Right lobe of liver (tissue), 6 donors: ENCODE results near the gene TMEM207. TPM values are rescaled to one million over a fixed set of nuclear protein-coding genes. Genes with fewer than 3 reads are reported as not detected.

Experiments used
- ATAC-seq, 4 donors: fragments of 200-7000 bp; cut with Tn5 transposase; one replicate each; pipeline ENCODE4 v1.9.1; 2020; ENCODE audit warnings: mild to moderate bottlenecking in 4 of 4, moderate library complexity in 4 of 4
- DNase-seq, 3 donors: peaks; one replicate each; pipeline ENCODE4 v3.0.0-alpha.2; 2020
- H3K27ac ChIP-seq, 3 donors: fragments of 200-600 bp; one replicate each; pipeline ENCODE4 v1.8.0; 2022
- H3K27me3 ChIP-seq, 2 donors: fragments of 200-600 bp; one replicate each; pipeline ENCODE4 v1.8.0; 2022
- H3K36me3 ChIP-seq, 4 donors: fragments of 200-600 bp; sonication (generic) in 1 of 4; one replicate each; pipeline versions ENCODE4 v1.5.1 to v1.8.0; 2017 to 2022; ENCODE audit warnings: control low read depth in 1 of 4
- H3K4me1 ChIP-seq, 4 donors: fragments of 200-600 bp; sonication (generic) in 1 of 4; one replicate each; pipeline versions ENCODE4 v1.5.1 to v1.8.0; 2017 to 2022; ENCODE audit warnings: control low read depth in 1 of 4
- H3K4me3 ChIP-seq, 3 donors: fragments of 200-600 bp; one replicate each; pipeline ENCODE4 v1.8.0; 2022
- H3K9me3 ChIP-seq, 4 donors: fragments of 200-600 bp; sonication (generic) in 1 of 4; one replicate each; pipeline versions ENCODE4 v1.5.1 to v1.8.0; 2017 to 2022; ENCODE audit warnings: control low read depth in 1 of 4
- POLR2A ChIP-seq: fragments of 450-650 bp; IDR thresholded peaks from one replicate; pipeline ENCODE4 v1.6.1; 2017; ENCODE audit warnings: antibody characterized with exemption, mild to moderate bottlenecking
- WGBS: methylation state at CpG from one replicate; pipeline ENCODE4 v1.1.6; 2018; ENCODE audit warnings: low coverage, low lambda C conversion rate; ENCODE audit not compliant: insufficient coverage; ENCODE audit errors: missing lambda C conversion rate; 5-methylcytosine and 5-hydroxymethylcytosine counted together
- intact Hi-C, 2 donors: fragments of 100-400 bp; cut with DNase I; formaldehyde crosslinking; loops; one replicate each; pipeline versions ENCODE4 v1.11.2 to v1.14.1; 2022
- total RNA-seq, 6 experiments: library from RNA; depleted of rRNA in 2 of 6; stranded (reverse); fragments of >200 nt in 2 of 6; fragmentation: NEBNext Ultra II Directional in 3 of 6; extraction: Animal tissue kit (Norgen Biotek cat#: 25700) in 3 of 6; gene quantifications; one replicate each; pipeline versions ENCODE4 v1.1.0 to v1.2.4, GENCODE V29; 2016 to 2023
- TF ChIP-seq, protein P1 (sequence below), 4 donors: fragments of 200-600 bp in 3 of 4; fragments of 450-650 bp in 1 of 4; IDR thresholded peaks; one replicate each; pipeline versions ENCODE4 v1.5.1 to v1.8.0; 2016 to 2022; ENCODE audit warnings: antibody characterized with exemption in 4 of 4, mild to moderate bottlenecking in 2 of 4
- donor health status: DM: no; HTN: yes; CAD: no.
- donor health status: DM: no; HTN: no; CAD: no.
- donor health status: DM: no; HTN: no; CAD: no.
- donor health status: DM: no; HTN: yes; CAD: no.
- donor health status: DM: no; HTN: yes; CAD: no.

The TMEM207 gene
- total RNA-seq, 6 experiments from 2014 or later: not detected

DNA sequence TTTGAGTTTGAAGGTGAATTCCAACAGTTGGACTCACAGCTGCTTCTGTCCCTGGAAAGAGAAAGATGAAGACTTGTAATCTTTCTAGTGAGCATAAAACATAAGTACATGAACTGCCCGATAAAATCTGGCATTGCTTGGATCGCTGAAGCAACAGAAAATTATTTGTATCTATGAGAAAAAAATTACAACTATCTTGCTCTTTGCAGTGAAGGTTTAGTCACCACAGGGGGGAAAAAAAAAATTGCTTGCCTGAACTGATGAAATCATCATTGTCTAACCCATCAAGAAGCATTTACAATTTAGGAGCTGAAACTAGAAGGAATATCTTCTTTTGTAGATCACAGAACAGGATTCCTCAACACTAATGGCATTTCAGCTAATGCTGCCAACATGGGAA, 20.0 kb downstream of the TMEM207 start:
- WGBS: 100% methylated on average over 1 of the region's 2 CpGs
- intact Hi-C loops: no loop called here
- TF ChIP-seq POLR2A: no peak
- TF ChIP-seq, protein P1, sequence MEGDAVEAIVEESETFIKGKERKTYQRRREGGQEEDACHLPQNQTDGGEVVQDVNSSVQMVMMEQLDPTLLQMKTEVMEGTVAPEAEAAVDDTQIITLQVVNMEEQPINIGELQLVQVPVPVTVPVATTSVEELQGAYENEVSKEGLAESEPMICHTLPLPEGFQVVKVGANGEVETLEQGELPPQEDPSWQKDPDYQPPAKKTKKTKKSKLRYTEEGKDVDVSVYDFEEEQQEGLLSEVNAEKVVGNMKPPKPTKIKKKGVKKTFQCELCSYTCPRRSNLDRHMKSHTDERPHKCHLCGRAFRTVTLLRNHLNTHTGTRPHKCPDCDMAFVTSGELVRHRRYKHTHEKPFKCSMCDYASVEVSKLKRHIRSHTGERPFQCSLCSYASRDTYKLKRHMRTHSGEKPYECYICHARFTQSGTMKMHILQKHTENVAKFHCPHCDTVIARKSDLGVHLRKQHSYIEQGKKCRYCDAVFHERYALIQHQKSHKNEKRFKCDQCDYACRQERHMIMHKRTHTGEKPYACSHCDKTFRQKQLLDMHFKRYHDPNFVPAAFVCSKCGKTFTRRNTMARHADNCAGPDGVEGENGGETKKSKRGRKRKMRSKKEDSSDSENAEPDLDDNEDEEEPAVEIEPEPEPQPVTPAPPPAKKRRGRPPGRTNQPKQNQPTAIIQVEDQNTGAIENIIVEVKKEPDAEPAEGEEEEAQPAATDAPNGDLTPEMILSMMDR (IDR thresholded peaks at IDR 0.05): no peak

DNA sequence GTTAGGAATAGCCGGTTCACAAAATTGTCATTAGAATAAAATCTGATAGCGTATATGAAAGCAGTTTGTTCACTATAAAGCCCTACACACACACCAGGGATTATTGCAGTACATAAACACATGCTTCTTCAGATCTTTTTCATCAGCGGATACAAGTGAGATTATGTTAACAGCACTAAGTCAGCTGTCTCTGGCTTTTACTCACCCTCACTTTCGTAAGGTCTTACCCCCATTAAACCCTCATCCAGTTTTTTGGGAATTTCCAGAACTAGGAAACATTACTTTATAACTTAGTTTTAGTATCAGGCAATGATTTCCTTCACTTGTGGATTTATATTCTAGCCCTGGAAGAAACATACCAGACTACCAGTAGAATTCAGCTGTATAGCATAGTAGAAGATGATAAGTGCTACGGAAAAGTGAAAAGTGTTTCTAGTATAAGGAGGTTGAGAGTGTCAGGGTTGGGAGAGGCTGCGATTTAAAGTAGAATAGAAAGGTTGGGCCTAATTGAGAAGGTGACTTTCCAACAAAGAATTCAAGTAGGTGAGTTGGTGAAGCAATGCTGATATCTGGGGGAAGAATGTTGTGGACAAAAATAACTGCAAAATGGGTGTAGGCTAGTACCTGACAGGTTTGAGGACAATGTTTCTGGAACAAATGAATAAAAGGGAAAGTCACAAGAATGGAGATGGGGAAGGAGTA, 22.7 kb downstream of the TMEM207 start:
- DNase-seq (no peak), ATAC-seq (no peak)
- no peak overlapping the region for H3K27ac ChIP-seq
- H3K36me3 ChIP-seq: no peaks in the 10 kb centered on the region
- intact Hi-C loops: no loop called here
- no peak for TF ChIP-seq POLR2A
- TF ChIP-seq, protein P1 (IDR thresholded peaks at IDR 0.05): no peak
- H3K9me3 ChIP-seq: no peaks in the 10 kb centered on the region
- no peaks in the 10 kb centered on the region for H3K27me3 ChIP-seq
- 85% methylated on average over 6 of the region's 6 CpGs for WGBS
- no peaks in the 10 kb centered on the region for H3K4me1 ChIP-seq
- H3K4me3 ChIP-seq: no peak overlapping the region

More for the DNA sequence above, 20.0 kb downstream of the TMEM207 start:
- Histone ChIP-seq H3K9me3 (no peaks in the 10 kb centered on the region), H3K4me1 (no peaks in the 10 kb centered on the region), H3K36me3 (no peaks in the 10 kb centered on the region), H3K27me3 (no peaks in the 10 kb centered on the region), H3K27ac (no peak overlapping the region), H3K4me3 (no peak overlapping the region)
- ATAC-seq (no peak), DNase-seq (no peak)

- Histone ChIP-seq H3K27me3 (no peaks in the 10 kb centered on the region), H3K27ac (no peak overlapping the region), H3K4me3 (no peak overlapping the region), H3K9me3 (no peaks in the 10 kb centered on the region), H3K4me1 (no peaks in the 10 kb centered on the region), H3K36me3 (no peaks in the 10 kb centered on the region)
- ATAC-seq: no peak
- TF ChIP-seq, protein P1 (IDR thresholded peaks at IDR 0.05): no peak
- no peak for TF ChIP-seq POLR2A
- no peak for DNase-seq
- 100% methylated on average over 1 of the region's 1 CpG for WGBS
- intact Hi-C loops: no loop called here
Measured at GRCh38 chr3:190425833-190426232, 23.9 kb downstream of the TMEM207 start.

DNA sequence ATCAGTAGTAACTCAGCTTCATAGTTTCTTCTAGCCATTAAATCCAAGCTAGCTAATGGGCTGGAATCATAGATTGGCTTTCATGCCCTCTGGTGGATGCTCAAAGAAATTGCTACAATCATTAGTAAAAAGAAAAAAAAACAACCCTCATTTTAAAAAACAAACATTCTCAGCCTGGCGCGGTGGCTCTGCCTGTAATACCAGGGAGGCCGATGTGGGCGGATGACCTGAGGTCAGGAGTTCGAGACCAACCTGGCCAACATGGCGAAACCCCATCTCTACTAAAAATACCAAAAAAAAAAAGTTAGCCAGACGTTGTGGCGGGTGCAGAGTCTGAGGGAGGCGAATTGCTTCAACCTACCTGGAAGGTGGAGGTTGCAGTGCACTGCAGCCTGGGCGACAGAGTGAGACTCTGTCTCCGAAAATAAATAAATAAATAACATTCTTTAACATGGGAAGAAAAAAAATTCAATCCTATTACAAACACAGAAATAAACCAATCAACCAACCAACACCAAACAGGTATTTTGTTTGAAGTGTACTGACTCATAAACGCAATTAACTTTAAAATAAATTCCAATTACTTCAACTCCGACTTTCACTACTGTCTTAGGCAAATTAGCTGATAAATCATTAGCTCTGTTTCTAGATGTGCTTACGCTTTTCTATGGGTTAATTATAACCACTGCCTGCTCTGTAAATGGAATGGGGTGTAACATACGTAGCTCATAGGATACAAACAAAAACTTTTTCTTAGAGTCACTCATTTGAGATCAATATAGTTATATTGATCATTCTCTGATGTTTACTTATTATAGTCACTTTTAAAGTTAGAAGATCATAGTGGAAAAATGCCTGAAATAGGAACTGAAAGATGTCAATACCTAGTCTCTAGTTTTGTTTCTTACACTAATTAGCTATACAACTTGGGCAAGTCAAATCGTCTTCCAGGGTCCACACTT, 24.9 kb downstream of the TMEM207 start:
- no peak overlapping the region for H3K27ac ChIP-seq
- ATAC-seq (peak; percentile 94 to 98 (median 98)), DNase-seq (peak; percentile 52 to 76 (median 72))
- intact Hi-C loops: no loop called here
- no peaks in the 10 kb centered on the region for H3K9me3 ChIP-seq
- H3K4me1 ChIP-seq: no peaks in the 10 kb centered on the region
- no peak overlapping the region for H3K4me3 ChIP-seq
- TF ChIP-seq POLR2A: no peak
- TF ChIP-seq, protein P1 (IDR thresholded peaks at IDR 0.05): peak; percentile 51 to 81 (median 66)
- WGBS: 9% methylated on average over 16 of the region's 16 CpGs
- no peaks in the 10 kb centered on the region for H3K36me3 ChIP-seq
- no peaks in the 10 kb centered on the region for H3K27me3 ChIP-seq
